Mammary epithelial cell (primary cell): ENCODE results near the gene CCL13.

ENCODE experiments used
- CTCF ChIP-seq, 2 donors: IDR thresholded peaks in 1 of 2; conservative IDR thresholded peaks in 1 of 2; 2 replicates each; pipeline ENCODE4 v1.5.1; 2011 to 2012; ENCODE audit warnings: inconsistent platforms in 2 of 2, low read length in 2 of 2, mild to moderate bottlenecking in 2 of 2, control low read depth in 1 of 2, low read depth in 1 of 2; ENCODE audit not compliant: insufficient read depth in 1 of 2; ENCODE audit errors: extremely low read depth in 1 of 2
- EZH2 ChIP-seq: IDR thresholded peaks from 2 replicates; pipeline ENCODE4 v1.6.1; 2012; ENCODE audit warnings: low read length, inconsistent platforms, borderline replicate concordance

DNA sequence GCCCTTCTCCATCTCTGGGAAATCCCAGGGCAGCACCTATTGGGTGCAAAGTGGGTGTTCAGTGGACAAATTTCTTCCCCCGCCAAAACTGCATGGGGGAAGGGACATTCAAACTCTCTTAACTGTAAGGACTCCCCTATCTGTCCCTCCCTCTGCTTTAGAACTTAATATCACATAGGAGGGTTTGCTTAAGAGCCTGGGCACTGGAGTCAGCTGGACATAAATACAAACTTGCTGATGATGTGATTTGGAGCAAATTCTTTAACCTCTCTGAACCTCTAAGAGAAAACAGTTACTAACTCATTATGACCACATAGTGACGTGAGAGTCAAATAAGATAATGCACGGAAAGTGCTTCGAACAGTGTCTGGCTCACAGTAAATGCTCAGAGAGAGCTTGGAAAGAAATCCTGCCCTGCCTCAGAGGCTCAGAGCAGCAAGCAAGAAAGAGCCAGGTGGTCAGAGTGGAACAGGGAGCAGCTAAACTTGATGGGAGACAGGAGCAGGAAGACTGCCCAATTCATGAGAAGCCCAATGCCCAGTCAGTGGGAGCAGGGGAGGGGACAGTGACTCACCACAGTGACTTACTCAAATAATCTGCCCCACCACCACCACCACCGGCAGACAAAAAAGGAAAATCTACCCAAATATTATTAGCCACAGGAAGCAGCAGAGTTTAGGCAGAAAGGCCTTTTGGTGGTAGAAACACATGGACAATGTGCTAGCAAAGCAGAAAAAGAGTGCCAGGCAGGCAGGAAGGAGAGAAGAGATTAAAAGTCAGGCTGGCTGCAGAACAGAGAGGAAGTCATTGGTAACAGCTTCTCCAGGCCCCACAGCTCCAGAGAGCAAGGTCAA is 30.6 kb downstream of the CCL13 start:
- no peak for TF ChIP-seq CTCF (conservative IDR thresholded peaks at IDR 0.05 in 1 of 2, IDR thresholded peaks at IDR 0.05 in 1 of 2; ENCODE audit: extremely low read depth in 1 of 2, insufficient read depth in 1 of 2, low read depth in 1 of 2, low read length in 2 of 2)
- TF ChIP-seq EZH2: no peak
